Epidermal melanocyte (primary cell): ENCODE measurements around the gene MICAL3.
"Not testable (repeated sequence)": the region's sequence is repeated elsewhere in the genome, so short reads cannot be mapped to it uniquely, and the experiment has no call there.

Source experiments
- DNase-seq: peaks from one replicate; pipeline ENCODE4 v3.0.0; 2011; ENCODE audit warnings: low spot score; ENCODE audit not compliant: insufficient read length

MICAL3 gene

GRCh38 chr22:17998913-17999312, 25.4 kb downstream of the MICAL3 start:
- no peak for DNase-seq

GRCh38 chr22:17997456-17997855, 26.9 kb downstream of the MICAL3 start:
- no peak for DNase-seq

- DNase-seq: not testable (repeated sequence)
Observed at GRCh38 chr22:17995256-17995655, 29.1 kb downstream of the MICAL3 start.

- no peak for DNase-seq
Observed at GRCh38 chr22:17994424-17995108, 29.8 kb downstream of the MICAL3 start.

- not testable (repeated sequence) for DNase-seq
Observed at GRCh38 chr22:17992976-17993375, 31.4 kb downstream of the MICAL3 start.

- DNase-seq: not testable (repeated sequence)
Observed at GRCh38 chr22:17991992-17992391, 32.4 kb downstream of the MICAL3 start.

GRCh38 chr22:17990942-17991341, 33.4 kb downstream of the MICAL3 start:
- DNase-seq: no peak

- DNase-seq: no peak
Observed at GRCh38 chr22:17990147-17990546, 34.2 kb downstream of the MICAL3 start.

- DNase-seq: no peak
Observed at GRCh38 chr22:17988800-17989513, 35.4 kb downstream of the MICAL3 start.

GRCh38 chr22:17985606-17986005, 38.8 kb downstream of the MICAL3 start:
- no peak for DNase-seq

- DNase-seq: not testable (repeated sequence)
Observed at GRCh38 chr22:17985071-17985470, 39.3 kb downstream of the MICAL3 start.

GRCh38 chr22:17984114-17984513, 40.2 kb downstream of the MICAL3 start:
- DNase-seq: no peak

GRCh38 chr22:17982572-17983141, 41.7 kb downstream of the MICAL3 start:
- no peak for DNase-seq

GRCh38 chr22:17981497-17981896, 42.9 kb downstream of the MICAL3 start:
- DNase-seq: no peak

- no peak for DNase-seq
Observed at GRCh38 chr22:17980638-17981051, 43.7 kb downstream of the MICAL3 start.

- DNase-seq: no peak
Observed at GRCh38 chr22:17980015-17980590, 44.3 kb downstream of the MICAL3 start.

- DNase-seq: no peak
Observed at GRCh38 chr22:17978027-17978426, 46.3 kb downstream of the MICAL3 start.

GRCh38 chr22:17977371-17977770, 47.0 kb downstream of the MICAL3 start:
- DNase-seq: no peak

- DNase-seq: no peak
Observed at GRCh38 chr22:17976121-17976520, 48.2 kb downstream of the MICAL3 start.

- DNase-seq: no peak
Observed at GRCh38 chr22:17974703-17975372, 49.5 kb downstream of the MICAL3 start.

GRCh38 chr22:17974087-17974486, 50.3 kb downstream of the MICAL3 start:
- DNase-seq: no peak

- DNase-seq: no peak
Observed at GRCh38 chr22:17973217-17973616, 51.1 kb downstream of the MICAL3 start.
